Measurements from ENCODE around the gene PDE9A.

GRCh38 chr21:42786884-42787283, 133.5 kb downstream of the PDE9A start:
- TF ChIP-seq POLR2A (IDR thresholded peaks at IDR 0.05), result no peak
- TF ChIP-seq, protein P1, sequence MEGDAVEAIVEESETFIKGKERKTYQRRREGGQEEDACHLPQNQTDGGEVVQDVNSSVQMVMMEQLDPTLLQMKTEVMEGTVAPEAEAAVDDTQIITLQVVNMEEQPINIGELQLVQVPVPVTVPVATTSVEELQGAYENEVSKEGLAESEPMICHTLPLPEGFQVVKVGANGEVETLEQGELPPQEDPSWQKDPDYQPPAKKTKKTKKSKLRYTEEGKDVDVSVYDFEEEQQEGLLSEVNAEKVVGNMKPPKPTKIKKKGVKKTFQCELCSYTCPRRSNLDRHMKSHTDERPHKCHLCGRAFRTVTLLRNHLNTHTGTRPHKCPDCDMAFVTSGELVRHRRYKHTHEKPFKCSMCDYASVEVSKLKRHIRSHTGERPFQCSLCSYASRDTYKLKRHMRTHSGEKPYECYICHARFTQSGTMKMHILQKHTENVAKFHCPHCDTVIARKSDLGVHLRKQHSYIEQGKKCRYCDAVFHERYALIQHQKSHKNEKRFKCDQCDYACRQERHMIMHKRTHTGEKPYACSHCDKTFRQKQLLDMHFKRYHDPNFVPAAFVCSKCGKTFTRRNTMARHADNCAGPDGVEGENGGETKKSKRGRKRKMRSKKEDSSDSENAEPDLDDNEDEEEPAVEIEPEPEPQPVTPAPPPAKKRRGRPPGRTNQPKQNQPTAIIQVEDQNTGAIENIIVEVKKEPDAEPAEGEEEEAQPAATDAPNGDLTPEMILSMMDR (IDR thresholded peaks at IDR 0.05), result no peak
